ENCODE data around the gene PLCL2. TPM values are rescaled to one million over a fixed set of nuclear protein-coding genes. Genes with fewer than 3 reads are reported as not detected.

PLCL2 gene
- total and polyA plus RNA-seq, 2 donors (not counting 1 experiment from before 2014, with no cell fraction given) = 4.0 to 11.9 TPM

DNA sequence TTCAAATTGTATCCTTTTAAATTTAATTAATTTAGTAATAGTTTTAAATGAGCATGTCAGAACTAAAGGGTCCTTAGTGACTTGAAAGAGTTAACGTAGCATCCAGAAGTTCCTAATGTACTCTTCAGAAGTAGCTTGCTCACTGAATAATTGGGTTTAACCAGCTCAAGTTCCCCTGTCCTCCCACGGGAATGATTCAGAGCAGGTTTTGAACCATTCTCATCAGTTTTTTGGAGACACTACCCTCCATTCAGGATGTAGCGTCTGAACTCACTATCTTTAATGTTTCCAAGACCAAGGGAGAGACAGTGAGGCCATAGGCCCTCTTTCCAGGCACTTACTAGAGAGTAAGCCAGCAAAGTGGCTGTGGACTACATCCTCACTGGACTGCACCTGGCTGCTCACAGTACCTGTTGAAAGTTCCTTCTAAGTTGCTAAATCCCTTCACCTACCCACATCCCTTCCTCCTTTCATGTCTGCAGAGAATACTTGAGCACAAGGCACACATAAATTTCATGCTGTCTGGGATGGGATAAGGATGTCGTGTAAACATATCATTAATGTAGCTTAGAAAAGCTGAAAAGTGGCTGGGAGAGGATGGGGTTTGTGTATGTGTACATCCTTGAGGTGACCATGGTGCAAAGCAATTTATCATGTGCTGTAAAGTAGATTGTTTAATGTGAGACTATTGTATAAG, 146.3 kb downstream of the PLCL2 start:
- Histone ChIP-seq H3K9ac (ENCODE audit: insufficient read depth, low read length) (no peak overlapping the region), H2AFZ (ENCODE audit: low read length) (no peak overlapping the region), H3K4me2 (ENCODE audit: extremely low read depth, insufficient read depth, low read length) (no peak overlapping the region), H3K27ac (ENCODE audit: insufficient read depth, low read length) (no peak overlapping the region), H4K20me1 (ENCODE audit: control insufficient read depth, extremely low read depth, insufficient read depth, low read length) (no peaks in the 10 kb centered on the region), H3K79me2 (ENCODE audit: control insufficient read depth, insufficient read depth, low read length) (no peaks in the 10 kb centered on the region), H3K4me1 (ENCODE audit: control insufficient read depth, extremely low read depth, insufficient read depth, low read length) (no peaks in the 10 kb centered on the region), H3K4me3 (replicated peaks in 1 of 4; ENCODE audit: control extremely low read depth in 1 of 4, insufficient read depth in 1 of 4, low read depth in 3 of 4, low read length in 4 of 4) (no peak overlapping the region), H3K36me3 (ENCODE audit: control insufficient read depth, insufficient read depth, low read length) (no peaks in the 10 kb centered on the region), H3K9me3 (ENCODE audit: control insufficient read depth, insufficient read depth, low read depth, low read length) (no peaks in the 10 kb centered on the region), H3K27me3 (ENCODE audit: control insufficient read depth, insufficient read depth, low read length) (no peaks in the 10 kb centered on the region)
- DNase-seq (ENCODE audit: low read depth in 2 of 2) = no peak
- TF ChIP-seq, protein P1, sequence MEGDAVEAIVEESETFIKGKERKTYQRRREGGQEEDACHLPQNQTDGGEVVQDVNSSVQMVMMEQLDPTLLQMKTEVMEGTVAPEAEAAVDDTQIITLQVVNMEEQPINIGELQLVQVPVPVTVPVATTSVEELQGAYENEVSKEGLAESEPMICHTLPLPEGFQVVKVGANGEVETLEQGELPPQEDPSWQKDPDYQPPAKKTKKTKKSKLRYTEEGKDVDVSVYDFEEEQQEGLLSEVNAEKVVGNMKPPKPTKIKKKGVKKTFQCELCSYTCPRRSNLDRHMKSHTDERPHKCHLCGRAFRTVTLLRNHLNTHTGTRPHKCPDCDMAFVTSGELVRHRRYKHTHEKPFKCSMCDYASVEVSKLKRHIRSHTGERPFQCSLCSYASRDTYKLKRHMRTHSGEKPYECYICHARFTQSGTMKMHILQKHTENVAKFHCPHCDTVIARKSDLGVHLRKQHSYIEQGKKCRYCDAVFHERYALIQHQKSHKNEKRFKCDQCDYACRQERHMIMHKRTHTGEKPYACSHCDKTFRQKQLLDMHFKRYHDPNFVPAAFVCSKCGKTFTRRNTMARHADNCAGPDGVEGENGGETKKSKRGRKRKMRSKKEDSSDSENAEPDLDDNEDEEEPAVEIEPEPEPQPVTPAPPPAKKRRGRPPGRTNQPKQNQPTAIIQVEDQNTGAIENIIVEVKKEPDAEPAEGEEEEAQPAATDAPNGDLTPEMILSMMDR (conservative IDR thresholded peaks at IDR 0.05 in 1 of 2, IDR thresholded peaks at IDR 0.05 in 1 of 2; ENCODE audit: low read depth in 1 of 2, low read length in 2 of 2) = no peak
- TF ChIP-seq EZH2 (IDR thresholded peaks at IDR 0.05; ENCODE audit: low read length, missing control alignments) = no peak

DNA sequence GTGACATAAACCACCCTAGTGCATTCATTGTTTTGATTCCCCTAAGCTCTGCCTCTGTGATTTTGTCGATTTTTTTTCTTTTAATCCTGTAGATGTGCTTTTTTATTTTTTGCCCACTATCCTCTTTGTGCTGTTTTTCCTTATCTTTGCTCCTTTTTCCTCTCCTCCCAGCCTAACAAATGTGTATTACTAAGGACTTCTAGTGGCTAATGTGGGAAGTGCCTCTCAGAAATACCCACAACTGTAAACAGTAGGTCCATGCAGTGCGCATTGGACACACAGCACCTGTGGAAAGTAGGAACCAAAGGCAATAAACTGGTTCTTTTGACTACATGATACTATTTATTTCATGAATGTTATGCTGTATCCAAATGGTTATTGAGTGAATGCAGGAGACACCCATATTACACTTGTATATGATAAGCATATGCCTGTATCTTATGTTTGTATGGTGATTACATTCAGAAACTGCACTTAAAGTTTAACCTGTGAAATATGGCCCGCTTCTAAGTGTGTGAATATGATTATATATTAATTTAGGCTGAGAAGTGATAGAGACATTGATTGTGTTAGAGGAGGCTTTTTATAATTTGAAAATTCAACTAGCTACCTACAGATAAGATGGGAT, 147.8 kb downstream of the PLCL2 start:
- TF ChIP-seq, protein P1 (conservative IDR thresholded peaks at IDR 0.05 in 1 of 2, IDR thresholded peaks at IDR 0.05 in 1 of 2; ENCODE audit: low read depth in 1 of 2, low read length in 2 of 2) = peak; percentile 75 to 87
- no peak for TF ChIP-seq EZH2 (IDR thresholded peaks at IDR 0.05; ENCODE audit: low read length, missing control alignments)
- H2AFZ ChIP-seq (ENCODE audit: low read length) = no peak overlapping the region
- no peaks in the 10 kb centered on the region for H4K20me1 ChIP-seq (ENCODE audit: control insufficient read depth, extremely low read depth, insufficient read depth, low read length)
- H3K36me3 ChIP-seq (ENCODE audit: control insufficient read depth, insufficient read depth, low read length) = no peaks in the 10 kb centered on the region
- DNase-seq (ENCODE audit: low read depth in 2 of 2) = peak; percentile 38 to 53
- H3K27me3 ChIP-seq (ENCODE audit: control insufficient read depth, insufficient read depth, low read length) = no peaks in the 10 kb centered on the region
- H3K4me3 ChIP-seq (replicated peaks in 1 of 4; ENCODE audit: control extremely low read depth in 1 of 4, insufficient read depth in 1 of 4, low read depth in 3 of 4, low read length in 4 of 4) = no peak overlapping the region
- no peaks in the 10 kb centered on the region for H3K4me1 ChIP-seq (ENCODE audit: control insufficient read depth, extremely low read depth, insufficient read depth, low read length)
- H3K4me2 ChIP-seq (ENCODE audit: extremely low read depth, insufficient read depth, low read length) = no peak overlapping the region
- no peaks in the 10 kb centered on the region for H3K79me2 ChIP-seq (ENCODE audit: control insufficient read depth, insufficient read depth, low read length)
- H3K9me3 ChIP-seq (ENCODE audit: control insufficient read depth, insufficient read depth, low read depth, low read length) = no peaks in the 10 kb centered on the region
- no peak overlapping the region for H3K27ac ChIP-seq (ENCODE audit: insufficient read depth, low read length)
- no peak overlapping the region for H3K9ac ChIP-seq (ENCODE audit: insufficient read depth, low read length)

DNA sequence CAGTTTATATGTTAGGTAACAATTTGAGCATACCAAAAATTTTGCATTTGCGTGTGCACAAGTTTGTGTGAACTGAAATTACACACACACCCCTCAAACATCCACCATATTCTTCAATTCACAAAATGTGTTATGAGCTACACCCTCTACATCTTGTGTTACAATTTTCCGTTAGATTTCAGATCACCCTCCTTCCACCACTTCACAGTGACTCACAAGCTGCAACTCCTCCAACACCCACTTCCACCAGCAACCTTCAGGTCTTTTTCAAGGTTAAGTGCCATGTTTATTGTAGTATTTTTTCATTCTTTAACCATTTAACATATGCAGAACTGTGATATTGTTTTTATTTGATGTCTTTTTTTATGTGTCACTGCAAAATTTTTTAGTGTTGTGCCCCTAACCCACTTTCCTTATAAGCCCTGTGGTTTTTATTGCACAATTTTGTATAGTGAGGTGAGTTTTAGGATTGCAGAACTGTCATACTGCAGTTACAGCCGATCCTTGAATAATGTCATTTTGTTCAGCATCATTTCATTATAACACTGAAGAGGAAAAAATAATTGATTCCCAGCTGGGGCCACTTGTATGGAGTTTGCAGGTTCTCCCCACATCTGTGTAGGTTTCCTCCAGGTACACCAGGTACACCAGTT, 148.9 kb downstream of the PLCL2 start:
- Histone ChIP-seq H3K9ac (ENCODE audit: insufficient read depth, low read length) (no peak overlapping the region), H3K36me3 (ENCODE audit: control insufficient read depth, insufficient read depth, low read length) (no peaks in the 10 kb centered on the region), H3K9me3 (ENCODE audit: control insufficient read depth, insufficient read depth, low read depth, low read length) (no peaks in the 10 kb centered on the region), H3K79me2 (ENCODE audit: control insufficient read depth, insufficient read depth, low read length) (no peaks in the 10 kb centered on the region), H3K27ac (ENCODE audit: insufficient read depth, low read length) (no peak overlapping the region), H3K4me3 (replicated peaks in 1 of 4; ENCODE audit: control extremely low read depth in 1 of 4, insufficient read depth in 1 of 4, low read depth in 3 of 4, low read length in 4 of 4) (no peak overlapping the region), H4K20me1 (ENCODE audit: control insufficient read depth, extremely low read depth, insufficient read depth, low read length) (no peaks in the 10 kb centered on the region), H2AFZ (ENCODE audit: low read length) (no peak overlapping the region), H3K4me1 (ENCODE audit: control insufficient read depth, extremely low read depth, insufficient read depth, low read length) (no peaks in the 10 kb centered on the region), H3K4me2 (ENCODE audit: extremely low read depth, insufficient read depth, low read length) (no peak overlapping the region), H3K27me3 (ENCODE audit: control insufficient read depth, insufficient read depth, low read length) (no peaks in the 10 kb centered on the region)
- TF ChIP-seq, protein P1 (conservative IDR thresholded peaks at IDR 0.05 in 1 of 2, IDR thresholded peaks at IDR 0.05 in 1 of 2; ENCODE audit: low read depth in 1 of 2, low read length in 2 of 2) = no peak
- TF ChIP-seq EZH2 (IDR thresholded peaks at IDR 0.05; ENCODE audit: low read length, missing control alignments) = no peak
- DNase-seq (ENCODE audit: low read depth in 2 of 2) = peak; percentile 9 to 32
